SU-DHL-6 (cell line): ENCODE data around the gene UBE2G2.

Source experiments
- CTCF ChIP-seq: fragments of 200-600 bp; sonication (generic); IDR thresholded peaks from one replicate; pipeline ENCODE4 v1.5.1; 2017; ENCODE audit warnings: antibody characterized with exemption, mild to moderate bottlenecking, low read length, moderate library complexity; ENCODE audit not compliant: insufficient read depth, poor library complexity, severe bottlenecking
- EZH2phosphoT487 ChIP-seq: fragments of 200-600 bp; sonication (generic), shearing (Covaris generic); conservative IDR thresholded peaks from 2 replicates; pipeline ENCODE4 v1.6.1; 2018; ENCODE audit warnings: mild to moderate bottlenecking, antibody characterized with exemption, low read length, moderate library complexity, mixed read lengths

GRCh38 chr21:44818640-44819011 is 17.0 kb upstream of the UBE2G2 start:
- no peak for TF ChIP-seq CTCF
- no peak for TF ChIP-seq EZH2phosphoT487
